Measurements from ENCODE around the gene CISD1.

The CISD1 gene

DNA sequence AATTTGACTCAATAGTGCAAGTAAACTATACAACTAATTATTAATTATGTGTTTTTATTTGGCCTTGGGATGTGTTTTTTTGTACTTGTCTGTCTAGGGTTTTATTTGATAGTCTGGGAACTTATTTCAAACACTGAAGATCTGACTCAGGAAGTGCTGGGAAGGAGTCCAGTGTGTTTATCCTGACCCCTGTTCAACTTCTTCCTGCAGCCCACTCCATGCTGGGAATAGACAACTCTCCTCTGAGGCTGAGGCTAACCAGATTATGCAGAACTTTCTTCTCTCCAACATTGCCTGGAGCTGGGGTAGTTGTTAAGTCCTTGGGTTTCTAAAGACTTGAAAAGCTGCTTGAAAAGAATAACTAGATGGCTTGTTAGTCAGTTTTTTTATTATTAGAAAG, 6.9 kb downstream of the CISD1 start:
- Histone ChIP-seq H3K27me3 (ENCODE audit: control insufficient read depth in 1 of 2, insufficient read depth in 1 of 2, low read length in 2 of 2) (no peaks in the 10 kb centered on the region), H2BK12ac (ENCODE audit: low read length in 2 of 2) (no peak overlapping the region), H3K23ac (ENCODE audit: low read length in 2 of 2) (no peak overlapping the region), H3K36me3 (ENCODE audit: control insufficient read depth in 1 of 2, insufficient read depth in 2 of 2, low read depth in 1 of 2, low read length in 2 of 2) (peaks cover 0 to 32% of the 10 kb centered on the region in 2 experiments), H3K4ac (ENCODE audit: low read depth in 1 of 2, low read length in 2 of 2) (no peak overlapping the region), H3K4me3 (ENCODE audit: insufficient read depth in 1 of 2, low read depth in 1 of 2, low read length in 2 of 2) (no peak overlapping the region), H4K91ac (ENCODE audit: low read length) (no peak overlapping the region), H4K8ac (ENCODE audit: low read length) (no peak overlapping the region), H2AK5ac (ENCODE audit: low read length, severe bottlenecking) (no peak overlapping the region), H2AFZ (ENCODE audit: low read depth, low read length) (no peak overlapping the region), H3K4me1 (ENCODE audit: control insufficient read depth, insufficient read depth, low read depth, low read length) (no peaks in the 10 kb centered on the region), H3K27ac (ENCODE audit: low read length, poor library complexity, severe bottlenecking) (no peak overlapping the region), H3K79me1 (replicated peaks; ENCODE audit: low read length, poor library complexity, severe bottlenecking) (peaks cover 16% of the 10 kb centered on the region), H2BK5ac (ENCODE audit: low read depth, low read length, poor library complexity, severe bottlenecking) (no peak overlapping the region), H2BK15ac (ENCODE audit: low read depth, poor library complexity, severe bottlenecking) (no peak overlapping the region), H3K9me3 (ENCODE audit: control insufficient read depth, low read length) (no peaks in the 10 kb centered on the region), H3K18ac (ENCODE audit: low read depth in 1 of 2, low read length in 2 of 2) (no peak overlapping the region), H2BK120ac (ENCODE audit: low read depth, low read length) (no peak overlapping the region), H3K9ac (ENCODE audit: low read length) (peak overlapping the region; percentile 19), H3K14ac (ENCODE audit: low read length in 2 of 2) (no peak overlapping the region), H3K4me2 (ENCODE audit: low read length, poor library complexity, severe bottlenecking) (no peak overlapping the region)
- peak; percentile 66 for DNase-seq

DNA sequence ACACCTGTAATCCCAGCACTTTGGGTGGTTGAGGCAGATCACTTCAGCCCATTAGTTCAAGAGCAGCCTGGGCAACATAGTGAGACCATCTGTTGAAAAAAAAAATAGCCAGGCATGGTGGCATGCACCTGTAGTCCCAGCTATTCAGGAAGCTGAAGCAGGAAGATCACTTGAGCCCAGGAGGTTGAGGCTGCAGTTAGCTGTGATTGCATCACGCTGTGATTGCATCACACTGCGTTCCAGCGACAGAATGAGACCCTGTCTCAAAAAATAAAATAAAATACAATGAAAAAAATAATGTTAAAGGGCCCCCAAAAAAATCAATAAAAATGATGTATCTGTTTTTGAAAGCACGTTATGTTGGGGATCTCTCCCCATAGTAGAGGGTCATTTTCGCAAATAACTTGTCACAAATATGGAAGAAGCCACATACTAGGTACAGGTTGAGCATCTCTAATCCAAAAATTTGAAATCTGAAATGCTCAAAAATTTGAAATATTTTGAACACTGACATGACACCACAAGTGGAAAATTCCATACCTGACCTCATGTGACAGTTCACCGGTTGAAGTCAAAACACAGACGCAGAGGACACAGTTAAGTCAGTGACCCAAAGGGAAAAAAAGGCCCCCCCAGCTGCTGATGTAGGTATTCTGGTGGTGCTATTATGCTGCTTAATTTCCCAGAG, 9.5 kb downstream of the CISD1 start:
- H3K79me1 ChIP-seq (replicated peaks; ENCODE audit: low read length, poor library complexity, severe bottlenecking): peaks cover 16% of the 10 kb centered on the region
- no peak for DNase-seq
- H3K9ac ChIP-seq (ENCODE audit: low read length): no peak overlapping the region
- no peak overlapping the region for H4K91ac ChIP-seq (ENCODE audit: low read length)
- H3K4me1 ChIP-seq (ENCODE audit: control insufficient read depth, insufficient read depth, low read depth, low read length): no peaks in the 10 kb centered on the region
- H3K18ac ChIP-seq (ENCODE audit: low read depth in 1 of 2, low read length in 2 of 2): no peak overlapping the region
- no peak overlapping the region for H3K23ac ChIP-seq (ENCODE audit: low read length in 2 of 2)
- H2BK120ac ChIP-seq (ENCODE audit: low read depth, low read length): no peak overlapping the region
- no peak overlapping the region for H3K4ac ChIP-seq (ENCODE audit: low read depth in 1 of 2, low read length in 2 of 2)
- no peak overlapping the region for H4K8ac ChIP-seq (ENCODE audit: low read length)
- H3K9me3 ChIP-seq (ENCODE audit: control insufficient read depth, low read length): no peaks in the 10 kb centered on the region
- WGBS: 74% methylated on average over 2 of the region's 7 CpGs
- H3K4me3 ChIP-seq (ENCODE audit: insufficient read depth in 1 of 2, low read depth in 1 of 2, low read length in 2 of 2): no peak overlapping the region
- H2AK5ac ChIP-seq (ENCODE audit: low read length, severe bottlenecking): no peak overlapping the region
- no peaks in the 10 kb centered on the region for H3K27me3 ChIP-seq (ENCODE audit: control insufficient read depth in 1 of 2, insufficient read depth in 1 of 2, low read length in 2 of 2)
- no peak overlapping the region for H2BK12ac ChIP-seq (ENCODE audit: low read length in 2 of 2)
- H2BK5ac ChIP-seq (ENCODE audit: low read depth, low read length, poor library complexity, severe bottlenecking): no peak overlapping the region
- no peak overlapping the region for H3K27ac ChIP-seq (ENCODE audit: low read length, poor library complexity, severe bottlenecking)
- H3K14ac ChIP-seq (ENCODE audit: low read length in 2 of 2): no peak overlapping the region
- peaks cover 0 to 36% of the 10 kb centered on the region in 2 experiments for H3K36me3 ChIP-seq (ENCODE audit: control insufficient read depth in 1 of 2, insufficient read depth in 2 of 2, low read depth in 1 of 2, low read length in 2 of 2)
- H2AFZ ChIP-seq (ENCODE audit: low read depth, low read length): no peak overlapping the region
- H3K4me2 ChIP-seq (ENCODE audit: low read length, poor library complexity, severe bottlenecking): no peak overlapping the region
- H2BK15ac ChIP-seq (ENCODE audit: low read depth, poor library complexity, severe bottlenecking): no peak overlapping the region

GRCh38 chr10:58278962-58279307, 10.0 kb downstream of the CISD1 start:
- Histone ChIP-seq H2AFZ (ENCODE audit: low read depth, low read length) (no peak overlapping the region), H3K27me3 (ENCODE audit: control insufficient read depth in 1 of 2, insufficient read depth in 1 of 2, low read length in 2 of 2) (no peaks in the 10 kb centered on the region), H3K4me2 (ENCODE audit: low read length, poor library complexity, severe bottlenecking) (no peak overlapping the region), H3K4me3 (ENCODE audit: insufficient read depth in 1 of 2, low read depth in 1 of 2, low read length in 2 of 2) (no peak overlapping the region), H4K91ac (ENCODE audit: low read length) (no peak overlapping the region), H3K23ac (ENCODE audit: low read length in 2 of 2) (no peak overlapping the region), H3K14ac (ENCODE audit: low read length in 2 of 2) (no peak overlapping the region), H2BK5ac (ENCODE audit: low read depth, low read length, poor library complexity, severe bottlenecking) (no peak overlapping the region), H2BK120ac (ENCODE audit: low read depth, low read length) (no peak overlapping the region), H3K9me3 (ENCODE audit: control insufficient read depth, low read length) (no peaks in the 10 kb centered on the region), H2BK12ac (ENCODE audit: low read length in 2 of 2) (no peak overlapping the region), H2AK5ac (ENCODE audit: low read length, severe bottlenecking) (no peak overlapping the region), H3K4ac (ENCODE audit: low read depth in 1 of 2, low read length in 2 of 2) (no peak overlapping the region), H4K8ac (ENCODE audit: low read length) (no peak overlapping the region), H3K79me1 (replicated peaks; ENCODE audit: low read length, poor library complexity, severe bottlenecking) (peaks cover 16% of the 10 kb centered on the region), H2BK15ac (ENCODE audit: low read depth, poor library complexity, severe bottlenecking) (no peak overlapping the region), H3K9ac (ENCODE audit: low read length) (no peak overlapping the region), H3K36me3 (ENCODE audit: control insufficient read depth in 1 of 2, insufficient read depth in 2 of 2, low read depth in 1 of 2, low read length in 2 of 2) (peaks cover 0 to 36% of the 10 kb centered on the region in 2 experiments), H3K27ac (ENCODE audit: low read length, poor library complexity, severe bottlenecking) (no peak overlapping the region), H3K18ac (ENCODE audit: low read depth in 1 of 2, low read length in 2 of 2) (no peak overlapping the region), H3K4me1 (ENCODE audit: control insufficient read depth, insufficient read depth, low read depth, low read length) (no peaks in the 10 kb centered on the region)
- WGBS: 83% methylated on average over 1 of the region's 1 CpG
- DNase-seq: no peak

DNA sequence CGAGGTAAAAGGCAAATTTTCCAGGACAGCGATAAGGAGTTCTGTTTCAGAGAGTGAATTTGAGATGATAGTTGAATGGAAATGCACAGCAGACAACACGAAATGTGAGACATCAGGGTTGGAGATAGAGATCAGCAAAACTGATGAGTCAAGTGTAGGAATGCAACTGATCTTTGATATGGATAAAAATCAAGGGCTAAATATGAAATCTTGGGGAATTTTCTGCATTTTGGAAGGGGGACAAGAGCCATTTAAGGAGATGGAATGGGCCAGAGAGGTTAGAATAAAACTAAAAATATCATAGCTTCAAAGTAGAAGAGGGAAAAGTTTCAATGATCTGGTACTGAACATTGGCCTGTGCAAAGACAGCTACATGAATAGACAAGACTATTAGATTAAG, 11.5 kb downstream of the CISD1 start:
- no peak overlapping the region for H3K14ac ChIP-seq (ENCODE audit: low read length in 2 of 2)
- H2BK120ac ChIP-seq (ENCODE audit: low read depth, low read length): no peak overlapping the region
- no peak overlapping the region for H4K91ac ChIP-seq (ENCODE audit: low read length)
- no peak overlapping the region for H3K4ac ChIP-seq (ENCODE audit: low read depth in 1 of 2, low read length in 2 of 2)
- 93% methylated on average over 3 of the region's 3 CpGs for WGBS
- no peak overlapping the region for H2BK12ac ChIP-seq (ENCODE audit: low read length in 2 of 2)
- H2BK5ac ChIP-seq (ENCODE audit: low read depth, low read length, poor library complexity, severe bottlenecking): no peak overlapping the region
- no peak overlapping the region for H3K4me2 ChIP-seq (ENCODE audit: low read length, poor library complexity, severe bottlenecking)
- H2AFZ ChIP-seq (ENCODE audit: low read depth, low read length): no peak overlapping the region
- H3K36me3 ChIP-seq (ENCODE audit: control insufficient read depth in 1 of 2, insufficient read depth in 2 of 2, low read depth in 1 of 2, low read length in 2 of 2): peaks cover 0 to 36% of the 10 kb centered on the region in 2 experiments
- no peak overlapping the region for H3K27ac ChIP-seq (ENCODE audit: low read length, poor library complexity, severe bottlenecking)
- H3K23ac ChIP-seq (ENCODE audit: low read length in 2 of 2): no peak overlapping the region
- H3K9ac ChIP-seq (ENCODE audit: low read length): no peak overlapping the region
- no peak overlapping the region for H3K4me3 ChIP-seq (ENCODE audit: insufficient read depth in 1 of 2, low read depth in 1 of 2, low read length in 2 of 2)
- no peaks in the 10 kb centered on the region for H3K27me3 ChIP-seq (ENCODE audit: control insufficient read depth in 1 of 2, insufficient read depth in 1 of 2, low read length in 2 of 2)
- no peak overlapping the region for H4K8ac ChIP-seq (ENCODE audit: low read length)
- H3K79me1 ChIP-seq (replicated peaks; ENCODE audit: low read length, poor library complexity, severe bottlenecking): peaks cover 12% of the 10 kb centered on the region
- no peaks in the 10 kb centered on the region for H3K4me1 ChIP-seq (ENCODE audit: control insufficient read depth, insufficient read depth, low read depth, low read length)
- H3K9me3 ChIP-seq (ENCODE audit: control insufficient read depth, low read length): no peaks in the 10 kb centered on the region
- no peak overlapping the region for H3K18ac ChIP-seq (ENCODE audit: low read depth in 1 of 2, low read length in 2 of 2)
- no peak overlapping the region for H2BK15ac ChIP-seq (ENCODE audit: low read depth, poor library complexity, severe bottlenecking)
- H2AK5ac ChIP-seq (ENCODE audit: low read length, severe bottlenecking): no peak overlapping the region
- DNase-seq: no peak

Measured in mesenchymal stem cell (in vitro differentiated cells and primary cell).